HG03039 (cell line): ENCODE measurements around the gene PLCB3.
"Not testable (repeated sequence)": the region's sequence is repeated elsewhere in the genome, so short reads cannot be mapped to it uniquely, and the experiment has no call there.

Experiments used
- ATAC-seq: cut with Tn5 transposase; IDR thresholded peaks from one replicate; pipeline ENCODE4 v1.9.1; 2021; ENCODE audit warnings: mild to moderate bottlenecking, moderate library complexity; ENCODE audit not compliant: unreplicated experiment

The PLCB3 gene

DNA sequence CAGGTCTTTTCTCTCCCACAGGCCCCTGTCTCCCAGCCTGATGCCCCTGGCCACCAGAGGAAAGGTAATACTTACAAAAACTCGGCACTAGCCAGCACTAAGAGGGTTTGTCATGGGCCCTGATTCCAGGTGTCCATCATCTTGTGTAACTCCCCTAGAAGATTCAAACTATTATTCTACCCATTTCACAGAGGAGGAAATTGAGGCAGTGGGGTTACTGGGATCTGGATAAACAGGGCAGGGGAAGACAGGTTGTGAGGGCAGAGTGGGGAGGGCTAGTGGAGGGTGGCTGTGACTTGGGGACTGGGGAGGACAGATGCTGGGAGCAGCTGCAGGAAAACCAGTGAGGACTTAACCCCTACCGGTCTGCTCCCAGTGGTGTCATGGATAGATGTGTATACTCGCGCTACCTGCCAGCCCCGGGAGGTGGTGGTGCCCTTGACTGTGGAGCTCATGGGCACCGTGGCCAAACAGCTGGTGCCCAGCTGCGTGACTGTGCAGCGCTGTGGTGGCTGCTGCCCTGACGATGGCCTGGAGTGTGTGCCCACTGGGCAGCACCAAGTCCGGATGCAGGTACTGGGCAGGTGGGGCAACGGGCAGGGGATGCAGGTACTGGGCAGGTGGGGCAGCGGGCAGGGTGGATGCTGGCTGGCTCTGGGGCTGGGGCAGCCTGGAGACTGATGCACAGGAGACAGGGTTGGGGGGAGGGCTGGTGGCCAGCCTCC is 15.7 kb upstream of the PLCB3 start:
- ATAC-seq: no peak

DNA sequence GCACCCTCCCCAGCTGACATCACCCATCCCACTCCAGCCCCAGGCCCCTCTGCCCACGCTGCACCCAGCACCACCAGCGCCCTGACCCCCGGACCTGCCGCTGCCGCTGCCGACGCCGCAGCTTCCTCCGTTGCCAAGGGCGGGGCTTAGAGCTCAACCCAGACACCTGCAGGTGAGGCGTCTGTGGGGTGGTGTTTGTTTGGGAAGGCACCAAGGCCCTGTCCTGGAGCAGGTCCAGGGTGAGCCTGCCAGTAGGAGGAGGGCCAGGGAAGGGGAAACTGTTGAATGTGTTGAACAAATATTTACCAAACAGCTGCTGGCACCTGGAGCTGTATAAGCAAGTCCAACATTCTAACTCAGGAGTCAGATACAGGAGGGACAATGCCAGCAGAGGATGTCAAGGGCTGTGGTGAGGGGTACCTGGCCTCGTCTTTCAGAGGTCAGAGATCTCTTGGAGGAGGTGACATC is 13.8 kb upstream of the PLCB3 start:
- no peak for ATAC-seq

DNA sequence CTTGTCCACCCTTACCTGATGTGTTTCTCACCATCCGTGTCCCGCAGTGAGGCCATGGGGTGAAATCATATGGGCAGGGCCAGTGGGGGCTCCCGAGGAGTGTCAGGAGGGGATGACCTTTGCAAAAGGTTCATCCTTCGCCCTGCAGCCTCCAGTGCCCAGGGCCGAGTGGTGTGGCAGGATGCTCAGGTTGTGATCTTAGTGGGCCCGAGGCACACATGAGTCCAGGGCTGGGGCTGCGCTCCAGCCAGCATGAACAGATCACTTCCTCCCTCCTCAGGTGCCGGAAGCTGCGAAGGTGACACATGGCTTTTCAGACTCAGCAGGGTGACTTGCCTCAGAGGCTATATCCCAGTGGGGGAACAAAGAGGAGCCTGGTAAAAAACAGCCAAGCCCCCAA is 13.3 kb upstream of the PLCB3 start:
- no peak for ATAC-seq

DNA sequence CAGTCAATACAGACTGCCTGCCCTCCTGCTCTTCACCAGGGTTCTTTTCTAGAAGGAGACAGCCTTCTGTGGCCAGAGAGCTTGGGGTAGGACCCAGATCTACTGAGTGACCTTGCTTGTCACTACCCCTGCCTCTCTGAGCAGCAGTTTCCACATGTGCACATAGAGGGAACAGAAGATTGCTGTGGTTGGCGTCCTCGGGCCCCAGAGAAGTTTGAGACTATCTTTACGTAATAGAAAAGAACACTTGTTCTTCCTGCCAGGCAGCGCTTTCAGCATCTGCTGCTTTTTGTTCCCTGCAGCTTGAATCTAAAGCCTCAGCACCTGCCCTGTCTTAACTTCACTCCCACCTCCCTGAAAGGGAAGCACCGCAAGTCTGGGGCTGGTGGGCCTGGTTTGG is 12.3 kb upstream of the PLCB3 start:
- no peak for ATAC-seq

DNA sequence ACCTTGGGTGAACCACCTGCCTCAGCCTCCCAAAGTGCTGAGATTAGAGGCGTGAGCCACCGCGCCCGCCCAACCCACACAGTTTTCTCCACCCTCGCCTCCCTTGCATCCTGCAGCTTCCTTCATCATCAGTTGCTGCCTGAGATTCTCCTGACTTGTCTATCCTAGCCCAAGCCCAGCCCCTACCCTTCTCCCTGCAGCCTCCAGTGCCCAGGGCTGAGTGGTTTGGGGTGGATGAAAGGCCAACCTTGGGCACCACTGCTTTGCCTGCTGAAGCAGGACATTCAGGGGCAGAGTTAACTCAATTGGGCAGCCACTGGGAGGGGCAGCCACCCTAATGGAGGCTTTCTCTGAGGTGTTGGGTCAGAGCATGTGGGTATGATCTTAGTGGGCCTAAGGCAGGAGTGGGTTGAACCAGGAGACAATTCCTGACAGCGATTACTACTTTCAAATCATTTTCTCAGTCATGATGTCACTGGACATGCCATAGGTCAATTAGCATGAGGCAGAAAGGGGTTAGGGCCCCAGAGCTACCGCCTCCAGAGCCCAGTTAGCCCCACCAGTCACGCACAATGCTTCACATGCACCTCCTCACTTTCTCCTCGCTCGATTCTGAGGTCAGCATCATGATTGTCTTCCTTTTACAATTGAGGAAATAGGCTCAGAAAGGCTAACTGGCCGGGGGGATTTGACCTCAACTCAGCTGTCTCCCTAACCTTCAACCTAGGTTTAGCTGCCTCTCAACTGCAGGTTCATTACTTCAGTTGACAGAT is 11.5 kb upstream of the PLCB3 start:
- ATAC-seq: no peak

DNA sequence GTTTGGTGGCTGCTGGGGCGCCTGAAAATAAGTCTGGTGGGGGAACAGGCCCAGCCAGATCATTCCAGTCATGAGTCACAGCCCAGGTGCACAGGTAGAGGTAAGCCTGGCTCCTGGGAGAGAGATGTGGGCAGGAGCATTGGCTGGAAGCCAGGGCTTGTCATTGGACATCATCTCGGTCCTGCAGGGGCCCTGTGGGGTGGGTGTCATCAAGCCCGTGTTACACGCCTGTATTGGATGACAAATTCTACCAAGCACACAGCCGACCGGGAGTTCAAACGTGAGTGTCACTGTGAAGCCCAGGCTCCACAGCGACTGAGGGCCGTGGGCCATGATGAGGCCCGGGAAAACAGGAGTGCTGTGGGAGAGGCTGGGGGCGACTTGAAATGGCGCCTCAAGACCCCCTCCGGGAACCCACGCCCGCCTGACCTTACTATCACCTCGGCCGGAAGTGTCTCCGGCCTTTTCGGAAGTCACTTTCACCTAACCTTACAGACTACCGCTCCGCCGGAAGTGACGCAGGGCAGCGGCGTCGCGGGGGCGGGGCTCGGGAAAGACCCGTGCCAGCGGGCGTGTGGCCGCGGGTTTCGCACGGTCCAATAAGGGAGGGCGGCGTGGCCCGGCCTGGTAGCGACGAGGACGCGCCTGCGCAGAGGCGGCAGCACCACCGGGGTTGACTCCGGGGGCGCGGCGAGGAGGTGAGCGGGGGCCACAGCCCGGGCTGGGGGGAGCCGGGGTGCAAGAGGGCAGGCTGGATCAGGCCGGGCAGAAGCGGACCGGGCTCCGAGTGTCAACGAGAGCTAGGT is 10.7 kb upstream of the PLCB3 start, which contains the start of gene FKBP2:
Gene FKBP2 (plus strand): TSS at position 661 of the 806 bp plus-strand sequence. CDS start 1,293 bp downstream, outside the sequence.
- ATAC-seq: peak; percentile 42

DNA sequence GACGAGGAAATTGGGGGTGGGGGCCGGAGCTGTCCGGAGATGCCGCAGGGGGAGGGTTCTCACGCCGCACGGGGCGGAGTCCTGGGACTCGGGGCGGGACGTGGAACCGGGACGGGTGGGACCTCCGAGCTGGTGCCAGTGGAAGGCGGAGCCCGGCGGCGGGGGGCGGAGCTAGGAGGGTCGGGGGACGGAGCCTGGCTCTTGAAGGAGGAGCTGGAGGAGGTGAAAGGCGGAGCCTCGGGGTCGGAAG is 10.2 kb upstream of the PLCB3 start:
- peak; percentile 66 for ATAC-seq

DNA sequence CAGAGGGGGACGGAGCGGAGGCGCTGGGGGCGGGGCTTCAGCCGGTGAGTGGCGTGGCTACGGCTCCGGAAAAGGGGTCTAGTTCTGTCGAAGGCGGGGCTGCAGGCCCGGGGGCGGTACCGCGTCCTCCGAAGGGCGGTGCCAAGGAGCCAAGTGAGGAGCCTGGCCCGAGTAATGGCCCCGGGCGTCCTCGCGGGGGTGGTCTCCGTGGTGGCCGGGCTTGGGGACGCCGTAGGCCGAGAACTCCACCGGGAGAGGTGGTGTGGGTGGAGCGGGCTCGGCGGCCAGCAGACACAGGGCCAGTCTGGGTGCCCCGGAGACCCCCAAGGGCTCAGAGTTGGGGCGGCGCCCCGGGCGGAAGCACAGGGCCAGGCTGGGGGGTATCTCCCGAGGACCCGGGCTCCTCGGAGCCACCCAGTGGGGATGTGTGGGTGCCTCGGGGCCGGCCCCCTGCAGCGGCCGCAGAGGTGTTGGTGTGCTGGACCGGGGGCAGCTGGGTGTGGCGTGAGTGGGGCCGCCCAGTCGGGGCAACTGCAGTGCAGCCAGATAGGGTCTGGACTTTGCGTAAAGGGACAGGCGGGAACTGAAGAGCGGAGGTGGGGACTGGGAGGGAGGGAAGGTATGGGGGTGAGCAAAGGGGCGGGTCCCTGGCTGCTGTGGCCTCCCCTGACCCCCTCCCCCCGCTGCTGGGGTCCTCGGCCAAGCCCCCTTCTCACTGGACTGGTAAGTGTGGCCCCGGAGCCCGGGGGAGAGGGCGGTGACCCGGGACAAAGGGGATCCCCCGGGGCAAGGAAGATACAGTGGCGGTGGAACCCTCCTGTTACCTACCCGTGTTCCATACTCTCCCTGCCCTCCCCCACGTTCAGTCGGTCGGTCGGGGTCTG is 9.6 kb upstream of the PLCB3 start:
- peak; percentile 6 for ATAC-seq

DNA sequence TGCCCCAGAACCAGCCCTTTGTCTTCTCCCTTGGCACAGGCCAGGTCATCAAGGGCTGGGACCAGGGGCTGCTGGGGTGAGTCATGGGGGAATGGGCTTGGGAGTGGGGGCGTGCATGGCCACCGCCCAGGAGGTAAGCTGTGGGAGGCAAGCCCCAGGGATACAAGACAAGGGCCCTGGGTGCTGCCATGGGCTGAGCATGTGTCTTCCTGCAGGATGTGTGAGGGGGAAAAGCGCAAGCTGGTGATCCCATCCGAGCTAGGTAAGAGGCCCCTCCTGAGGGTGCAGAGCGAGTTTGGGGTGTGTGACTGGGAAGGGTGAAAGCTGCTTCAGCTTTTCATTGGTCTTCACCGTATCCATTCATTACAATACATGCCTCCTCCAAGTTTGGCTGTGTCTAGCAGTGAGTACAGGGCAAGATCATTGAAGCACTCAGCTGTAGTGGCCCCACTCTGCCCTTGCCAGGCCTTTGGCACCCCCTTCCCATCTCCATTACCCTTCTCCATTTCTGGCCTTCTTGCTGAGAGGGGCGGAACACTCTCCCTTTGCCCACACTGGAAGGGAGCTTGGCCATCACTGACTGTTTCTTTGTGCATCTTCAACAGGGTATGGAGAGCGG is 8.0 kb upstream of the PLCB3 start:
- no peak for ATAC-seq

DNA sequence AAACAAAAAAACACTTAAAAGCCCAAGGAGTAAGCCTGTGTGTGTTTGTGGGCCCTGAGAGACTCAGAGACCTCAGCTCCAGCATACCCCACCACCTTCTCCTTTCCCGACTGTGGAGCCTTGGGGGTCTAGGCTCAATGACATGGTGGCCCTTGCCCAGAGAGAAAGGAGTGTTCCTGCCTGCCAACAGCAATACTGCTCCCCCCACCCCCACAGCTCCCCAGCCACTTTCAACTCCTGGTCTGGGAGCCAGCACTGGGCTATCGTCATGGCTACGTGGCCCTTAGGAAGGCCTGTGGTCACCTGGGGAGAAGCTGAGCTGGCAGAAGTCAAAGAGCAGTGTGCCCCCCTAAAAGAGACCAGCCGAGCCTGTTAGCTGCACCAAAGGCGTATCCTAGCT is 7.2 kb upstream of the PLCB3 start:
- no peak for ATAC-seq

DNA sequence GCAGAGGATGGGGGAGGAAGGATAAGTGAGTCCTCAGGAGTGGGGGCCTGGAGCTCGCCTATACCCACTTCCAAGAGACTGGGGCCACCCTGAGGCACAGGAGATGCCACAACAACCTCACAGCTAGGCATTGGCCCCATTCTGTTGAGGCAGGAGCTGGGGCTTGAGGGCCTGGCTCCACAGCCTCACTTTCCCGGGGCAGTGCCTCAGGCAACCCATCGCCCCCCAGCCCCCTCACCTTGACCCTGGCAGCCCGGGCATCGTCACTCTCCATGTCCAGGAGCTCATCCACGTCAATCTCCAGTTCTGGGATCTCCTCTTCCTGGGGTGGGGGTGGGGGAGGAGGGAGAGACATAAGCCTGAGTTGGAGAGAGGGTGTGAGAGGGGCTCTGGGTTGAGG is 6.4 kb upstream of the PLCB3 start:
- no peak for ATAC-seq

DNA sequence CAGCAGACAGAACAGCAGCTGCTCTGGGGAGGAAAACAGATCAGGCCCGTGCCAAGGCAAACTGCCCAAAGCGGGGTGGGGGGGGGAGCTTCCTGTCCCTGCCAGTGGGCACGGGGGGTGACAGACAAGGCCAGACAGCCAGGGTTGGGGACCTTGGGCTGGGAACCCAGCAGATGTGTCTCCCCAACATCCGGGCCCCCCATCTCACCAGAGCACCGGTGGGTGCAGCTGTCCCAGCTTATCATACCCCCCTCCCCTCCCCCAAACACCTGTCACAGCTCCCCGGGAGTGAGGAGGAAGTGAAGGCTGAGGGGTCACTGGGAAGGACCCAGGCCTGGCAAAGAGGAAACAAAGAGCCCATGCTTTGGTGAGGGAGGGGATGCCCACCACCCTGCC is 5.9 kb upstream of the PLCB3 start:
- no peak for ATAC-seq

DNA sequence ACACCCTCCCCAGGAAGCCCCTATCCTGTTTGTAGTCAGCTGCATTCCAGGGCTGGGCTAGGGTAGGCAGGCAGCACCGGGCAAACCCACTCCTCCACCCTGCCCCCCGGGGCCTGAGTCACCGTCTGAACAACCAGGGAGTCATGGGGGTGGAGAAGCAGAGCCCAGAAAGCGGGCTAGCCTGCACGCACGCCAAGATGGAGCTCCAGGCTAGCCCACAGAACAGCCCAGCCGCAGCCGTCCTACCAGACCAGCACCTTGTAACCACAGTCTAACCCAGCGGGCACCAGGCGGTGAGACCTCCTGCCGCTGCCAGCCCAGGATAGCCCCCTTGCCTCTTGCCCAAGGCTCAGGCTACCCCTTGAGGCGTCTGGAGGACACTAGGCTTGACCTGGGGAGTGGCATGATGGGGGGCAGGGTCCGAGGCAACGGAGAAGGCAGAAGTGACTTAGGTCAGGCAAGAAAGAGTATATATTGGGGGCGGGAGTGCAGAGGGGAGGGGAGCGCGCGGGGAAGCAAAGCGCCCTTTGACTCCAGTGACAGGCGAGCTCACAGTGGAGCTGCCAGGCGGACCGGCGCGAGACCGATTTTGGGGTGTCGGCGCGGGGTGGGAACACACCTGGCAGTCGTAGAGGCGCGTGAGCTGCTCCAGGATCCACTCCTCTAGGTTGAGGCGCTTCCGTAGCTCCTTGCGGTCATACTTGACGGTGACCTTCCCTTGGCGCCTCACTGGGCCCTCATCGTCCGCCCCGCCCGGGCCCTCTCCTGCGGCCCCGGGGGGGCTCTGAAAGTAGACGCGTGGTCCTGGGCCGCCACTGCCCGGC is 5.3 kb upstream of the PLCB3 start:
- no peak for ATAC-seq

DNA sequence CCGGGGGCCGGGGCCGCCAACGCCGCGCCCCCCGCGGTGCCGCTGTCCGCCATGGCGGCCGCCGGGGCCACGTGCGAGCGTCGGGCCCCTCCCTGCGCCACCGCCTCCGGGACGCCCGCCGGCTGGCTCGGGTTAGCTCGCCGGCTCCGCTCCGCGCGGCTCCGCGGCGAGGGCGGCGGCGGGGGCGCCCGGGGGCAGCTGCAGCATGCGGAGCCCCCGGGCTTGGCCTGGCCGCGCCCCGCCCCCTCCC is 4.8 kb upstream of the PLCB3 start:
- ATAC-seq: not testable (repeated sequence)

DNA sequence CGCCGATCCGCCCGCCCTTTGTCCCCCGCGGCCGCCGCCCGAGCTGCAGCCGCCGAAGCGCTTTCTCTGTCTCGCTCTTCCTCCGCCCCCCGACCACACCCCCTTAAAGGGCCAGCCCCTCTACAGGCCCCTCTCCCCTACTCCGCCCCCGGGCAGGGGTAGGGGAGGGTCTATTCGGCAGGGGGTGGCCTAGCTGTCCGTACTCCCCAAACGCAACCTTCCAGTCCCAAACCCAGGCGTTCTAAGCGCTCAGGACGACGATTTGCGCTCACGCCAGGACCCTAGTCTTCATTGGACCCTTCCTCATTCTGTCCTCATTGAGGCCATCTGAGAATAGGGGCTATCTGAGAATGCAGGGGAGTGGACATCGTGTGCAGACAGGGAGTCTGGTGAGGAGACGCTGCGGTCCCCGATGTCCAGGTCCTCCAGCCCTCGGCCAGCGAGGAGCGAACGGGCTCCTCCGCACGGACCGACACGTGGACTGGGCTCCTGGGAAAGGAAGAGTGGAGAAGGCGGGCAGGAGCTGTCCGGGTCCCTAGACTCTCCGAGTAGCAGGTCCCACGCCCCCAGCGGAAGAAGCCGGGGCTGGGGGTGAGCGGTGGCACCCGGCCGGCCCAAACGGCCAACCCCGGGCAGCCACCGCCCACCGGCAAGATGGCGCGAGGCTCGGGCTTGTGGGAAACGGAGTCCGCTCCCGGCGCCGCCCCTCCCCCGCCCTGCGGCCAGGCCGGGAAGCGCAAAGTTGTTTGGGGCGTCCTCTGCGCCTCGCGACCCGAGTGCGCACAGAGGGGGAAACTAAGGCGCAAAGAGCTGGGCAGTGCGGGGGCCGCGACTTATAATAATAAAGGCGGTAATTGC is 4.2 kb upstream of the PLCB3 start, which contains the start of gene PPP1R14B:
Gene PPP1R14B (minus strand): TSS at position 73 of the 858 bp plus-strand sequence. CDS start 270 bp downstream, outside the sequence.
- ATAC-seq: no peak

DNA sequence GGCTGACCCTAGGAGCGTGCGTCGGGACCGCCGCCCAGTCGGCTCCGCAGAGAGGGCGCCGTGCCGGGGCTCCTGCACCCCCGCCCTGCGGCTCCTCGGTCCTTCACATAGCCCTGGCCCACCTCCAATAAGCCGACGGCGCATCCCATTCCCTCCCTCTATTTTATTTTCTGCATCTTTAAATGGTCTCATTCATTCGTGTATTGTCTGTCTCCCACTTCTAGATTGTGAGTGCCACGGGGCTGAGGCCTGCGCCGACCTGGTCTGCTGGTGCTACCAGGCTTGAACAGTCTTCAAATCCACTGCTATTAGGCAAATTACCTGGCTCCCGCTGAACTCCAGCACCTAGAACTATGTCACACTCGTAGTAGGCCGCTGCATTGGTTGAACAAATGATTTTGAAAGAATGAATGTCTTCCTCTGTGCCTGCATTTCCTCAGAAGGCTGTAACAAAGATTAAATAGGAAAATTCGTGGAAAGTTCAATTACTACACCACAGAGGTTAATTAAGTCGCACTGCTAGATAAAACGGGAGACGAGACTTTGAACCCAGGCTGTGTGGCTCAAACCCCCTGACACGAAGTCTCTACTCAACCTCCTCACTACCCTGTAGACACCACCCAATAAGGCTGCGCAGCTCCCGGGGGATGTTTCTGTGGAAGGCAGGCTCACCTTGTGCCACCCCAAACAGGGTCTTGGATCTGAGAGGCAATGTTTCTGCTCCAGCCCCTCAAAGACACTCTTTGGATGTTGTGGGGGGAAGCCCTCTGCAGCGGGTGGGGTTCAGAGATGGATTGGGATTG is 3.4 kb upstream of the PLCB3 start:
- ATAC-seq: no peak

DNA sequence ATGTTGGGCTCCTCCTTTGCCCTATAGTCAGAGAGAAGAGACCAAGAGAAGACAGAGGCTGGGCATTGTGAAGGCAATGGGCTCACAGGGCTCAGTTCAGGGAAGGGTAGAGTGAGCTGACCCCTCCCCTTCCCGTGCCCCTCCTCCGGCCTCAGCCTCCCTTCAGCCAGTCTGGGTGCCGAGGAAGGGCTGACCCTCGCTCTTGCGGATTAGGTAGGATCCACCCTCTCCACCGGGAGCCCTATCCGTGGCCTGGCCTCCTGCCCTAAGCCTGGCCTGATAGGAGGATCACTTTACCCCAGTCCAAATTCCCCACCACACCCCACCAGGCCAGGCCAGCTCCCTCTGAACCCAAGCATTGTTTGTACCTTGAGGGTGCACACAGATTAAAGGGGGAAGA is 2.8 kb upstream of the PLCB3 start:
- ATAC-seq: no peak

DNA sequence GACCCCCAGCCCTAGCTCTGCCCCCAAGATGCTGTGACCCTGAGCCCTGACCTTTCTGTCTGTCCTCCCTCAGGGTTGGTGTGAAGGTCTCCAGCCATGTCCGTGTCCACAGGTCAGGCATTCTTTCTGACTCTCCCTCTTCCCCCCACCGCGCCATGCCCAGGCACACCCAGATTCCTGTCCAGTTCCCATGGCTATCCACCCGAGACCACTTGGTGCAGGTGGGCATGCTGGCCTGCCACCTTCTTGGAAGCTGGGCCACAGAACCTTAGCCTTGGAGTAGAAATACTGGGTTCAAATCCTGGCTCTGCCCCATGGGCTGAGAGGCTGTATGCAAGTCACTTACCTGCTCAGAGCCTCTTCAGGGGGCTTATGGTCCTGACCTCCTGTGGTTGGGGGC is 2.3 kb upstream of the PLCB3 start:
- ATAC-seq: no peak
